Measurements from ENCODE around the gene ABLIM1.

ABLIM1 gene

DNA sequence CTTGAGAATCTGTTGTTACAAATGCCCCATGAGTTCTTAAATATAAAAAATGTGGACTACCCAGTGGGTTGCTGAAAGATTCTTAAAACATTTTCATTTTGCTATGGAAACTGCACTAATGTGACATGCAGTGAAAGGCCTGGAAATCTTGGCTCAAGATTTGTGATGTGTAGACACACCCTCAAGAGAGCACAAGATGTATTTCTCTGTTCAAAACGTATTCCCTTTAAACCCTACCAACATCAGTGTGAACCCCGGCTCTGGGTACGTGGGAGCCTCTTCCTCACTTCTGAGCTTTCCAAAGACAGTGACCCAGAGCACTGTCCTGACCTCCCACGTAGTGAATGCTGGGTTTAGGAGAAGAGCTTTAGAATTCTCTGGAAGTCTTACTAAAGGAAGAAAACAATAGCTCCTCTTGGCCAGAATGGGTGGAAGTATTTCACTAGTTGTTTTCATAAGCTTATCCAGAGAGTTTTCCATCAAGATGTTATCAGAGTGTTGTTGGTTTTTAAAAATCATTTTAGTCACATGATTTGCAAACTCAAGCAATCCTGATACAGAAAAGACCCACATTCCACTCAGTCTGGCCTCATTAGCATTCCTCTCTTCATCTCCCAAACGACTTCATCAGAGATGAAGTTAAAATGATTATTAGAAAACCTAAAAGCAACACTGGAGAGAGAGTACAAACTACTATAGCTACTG, 172.2 kb downstream of the ABLIM1 start:
- TF ChIP-seq EP300 (IDR thresholded peaks at IDR 0.05; ENCODE audit: borderline replicate concordance) (no peak), TCF12 (IDR thresholded peaks at IDR 0.05; ENCODE audit: low read depth) (no peak), ZBTB7A (IDR thresholded peaks at IDR 0.05; ENCODE audit: low read depth) (no peak), CEBPB (IDR thresholded peaks at IDR 0.05) (no peak), TAF1 (IDR thresholded peaks at IDR 0.05; ENCODE audit: low read depth) (no peak), EGR1 (IDR thresholded peaks at IDR 0.05) (no peak), CREB1 (IDR thresholded peaks at IDR 0.05; ENCODE audit: low read depth) (no peak), RAD21 (IDR thresholded peaks at IDR 0.05; ENCODE audit: low read depth) (no peak)
- TF ChIP-seq, protein P1, sequence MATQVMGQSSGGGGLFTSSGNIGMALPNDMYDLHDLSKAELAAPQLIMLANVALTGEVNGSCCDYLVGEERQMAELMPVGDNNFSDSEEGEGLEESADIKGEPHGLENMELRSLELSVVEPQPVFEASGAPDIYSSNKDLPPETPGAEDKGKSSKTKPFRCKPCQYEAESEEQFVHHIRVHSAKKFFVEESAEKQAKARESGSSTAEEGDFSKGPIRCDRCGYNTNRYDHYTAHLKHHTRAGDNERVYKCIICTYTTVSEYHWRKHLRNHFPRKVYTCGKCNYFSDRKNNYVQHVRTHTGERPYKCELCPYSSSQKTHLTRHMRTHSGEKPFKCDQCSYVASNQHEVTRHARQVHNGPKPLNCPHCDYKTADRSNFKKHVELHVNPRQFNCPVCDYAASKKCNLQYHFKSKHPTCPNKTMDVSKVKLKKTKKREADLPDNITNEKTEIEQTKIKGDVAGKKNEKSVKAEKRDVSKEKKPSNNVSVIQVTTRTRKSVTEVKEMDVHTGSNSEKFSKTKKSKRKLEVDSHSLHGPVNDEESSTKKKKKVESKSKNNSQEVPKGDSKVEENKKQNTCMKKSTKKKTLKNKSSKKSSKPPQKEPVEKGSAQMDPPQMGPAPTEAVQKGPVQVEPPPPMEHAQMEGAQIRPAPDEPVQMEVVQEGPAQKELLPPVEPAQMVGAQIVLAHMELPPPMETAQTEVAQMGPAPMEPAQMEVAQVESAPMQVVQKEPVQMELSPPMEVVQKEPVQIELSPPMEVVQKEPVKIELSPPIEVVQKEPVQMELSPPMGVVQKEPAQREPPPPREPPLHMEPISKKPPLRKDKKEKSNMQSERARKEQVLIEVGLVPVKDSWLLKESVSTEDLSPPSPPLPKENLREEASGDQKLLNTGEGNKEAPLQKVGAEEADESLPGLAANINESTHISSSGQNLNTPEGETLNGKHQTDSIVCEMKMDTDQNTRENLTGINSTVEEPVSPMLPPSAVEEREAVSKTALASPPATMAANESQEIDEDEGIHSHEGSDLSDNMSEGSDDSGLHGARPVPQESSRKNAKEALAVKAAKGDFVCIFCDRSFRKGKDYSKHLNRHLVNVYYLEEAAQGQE (IDR thresholded peaks at IDR 0.05; ENCODE audit: low read depth): no peak
- TF ChIP-seq, protein P2, sequence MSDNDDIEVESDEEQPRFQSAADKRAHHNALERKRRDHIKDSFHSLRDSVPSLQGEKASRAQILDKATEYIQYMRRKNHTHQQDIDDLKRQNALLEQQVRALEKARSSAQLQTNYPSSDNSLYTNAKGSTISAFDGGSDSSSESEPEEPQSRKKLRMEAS (IDR thresholded peaks at IDR 0.05): no peak

DNA sequence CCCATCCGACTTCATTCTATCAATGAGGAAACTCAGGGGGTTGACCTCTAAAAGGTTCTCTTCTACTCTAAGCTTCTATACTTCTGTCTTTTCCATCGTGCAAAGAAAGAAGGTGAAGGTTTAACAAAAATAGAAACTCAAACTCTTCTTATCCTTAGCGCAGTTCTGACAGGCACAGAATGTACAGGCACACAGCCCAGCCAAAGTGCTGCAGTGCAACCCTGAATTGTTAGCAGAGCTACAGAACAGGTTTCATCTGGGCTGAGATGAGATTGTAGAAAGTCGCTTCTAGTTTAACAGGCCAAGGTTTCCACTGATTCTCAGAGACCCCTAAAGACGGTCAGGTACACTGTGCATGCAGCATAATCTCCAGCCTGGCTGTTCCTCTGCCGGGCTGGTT, 174.5 kb downstream of the ABLIM1 start:
- TF ChIP-seq CREB1 (IDR thresholded peaks at IDR 0.05; ENCODE audit: low read depth): no peak

DNA sequence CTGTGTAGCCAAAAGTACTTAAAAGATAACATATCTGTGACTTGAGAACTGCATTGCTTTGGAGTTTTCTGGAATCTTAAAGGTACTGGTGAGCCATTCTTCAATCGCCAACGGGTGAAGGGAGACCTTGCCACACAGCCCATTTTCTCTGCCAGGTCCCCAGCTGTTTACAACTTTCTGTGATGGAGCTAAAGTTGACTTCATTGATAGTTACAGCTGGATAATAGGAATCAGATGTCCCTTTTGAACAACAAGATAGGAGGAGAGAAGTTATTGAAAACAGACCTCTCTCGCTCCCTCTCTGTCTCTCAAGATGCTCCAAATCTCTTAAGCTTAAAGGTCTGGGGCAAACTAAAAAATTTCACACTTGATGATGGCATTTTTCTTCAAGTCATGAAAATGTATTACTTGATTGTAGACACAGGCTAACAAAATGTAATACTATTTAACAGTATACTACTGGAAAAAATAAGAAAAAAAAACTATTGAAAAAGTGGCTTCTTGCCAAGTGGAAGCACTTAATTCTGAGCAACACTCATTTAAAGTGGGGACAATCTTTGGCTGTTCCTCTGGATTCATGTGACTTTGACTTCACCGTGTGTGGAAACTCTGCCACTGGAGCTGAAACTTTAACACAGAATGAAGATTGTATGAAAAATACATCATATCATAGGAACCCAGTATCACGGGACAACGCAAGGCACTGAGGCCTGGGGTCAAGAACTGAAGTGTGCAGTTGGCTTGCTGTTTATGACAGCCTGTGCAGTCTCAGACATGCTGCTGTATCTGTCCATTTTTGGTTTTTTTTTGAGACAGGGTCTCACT, 175.4 kb downstream of the ABLIM1 start:
- TF ChIP-seq TCF12 (IDR thresholded peaks at IDR 0.05; ENCODE audit: low read depth): no peak
- no peak for TF ChIP-seq YY1 (IDR thresholded peaks at IDR 0.05; ENCODE audit: low read depth)
- TF ChIP-seq, protein P3, sequence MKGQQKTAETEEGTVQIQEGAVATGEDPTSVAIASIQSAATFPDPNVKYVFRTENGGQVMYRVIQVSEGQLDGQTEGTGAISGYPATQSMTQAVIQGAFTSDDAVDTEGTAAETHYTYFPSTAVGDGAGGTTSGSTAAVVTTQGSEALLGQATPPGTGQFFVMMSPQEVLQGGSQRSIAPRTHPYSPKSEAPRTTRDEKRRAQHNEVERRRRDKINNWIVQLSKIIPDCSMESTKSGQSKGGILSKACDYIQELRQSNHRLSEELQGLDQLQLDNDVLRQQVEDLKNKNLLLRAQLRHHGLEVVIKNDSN (IDR thresholded peaks at IDR 0.05): no peak
- TF ChIP-seq CEBPB (IDR thresholded peaks at IDR 0.05): no peak

DNA sequence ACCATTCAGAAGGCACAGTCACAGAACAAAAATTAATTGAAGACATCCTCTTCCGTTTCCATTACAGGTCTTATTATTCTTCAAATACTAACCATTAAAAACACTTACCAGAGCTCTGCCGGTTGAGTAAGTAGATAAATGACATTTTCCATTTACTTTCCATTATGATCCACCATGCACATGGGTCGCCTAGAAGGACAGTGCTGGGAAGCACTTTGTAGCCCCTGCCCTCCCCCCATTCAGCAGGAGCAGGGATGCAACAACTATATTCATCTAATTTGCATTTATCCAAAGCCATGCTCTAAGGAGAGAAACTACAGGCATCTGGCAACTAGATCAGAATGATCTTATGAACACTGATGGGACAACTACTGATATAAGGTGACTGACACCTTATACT, 177.0 kb downstream of the ABLIM1 start:
- TF ChIP-seq RAD21 (IDR thresholded peaks at IDR 0.05; ENCODE audit: low read depth) (no peak), EP300 (IDR thresholded peaks at IDR 0.05; ENCODE audit: borderline replicate concordance) (no peak), CREB1 (IDR thresholded peaks at IDR 0.05; ENCODE audit: low read depth) (no peak), ZBTB7A (IDR thresholded peaks at IDR 0.05; ENCODE audit: low read depth) (no peak), TCF12 (IDR thresholded peaks at IDR 0.05; ENCODE audit: low read depth) (no peak), CEBPB (IDR thresholded peaks at IDR 0.05) (no peak), NFIC (IDR thresholded peaks at IDR 0.05) (no peak), YY1 (IDR thresholded peaks at IDR 0.05; ENCODE audit: low read depth) (no peak), TAF1 (IDR thresholded peaks at IDR 0.05; ENCODE audit: low read depth) (no peak), TEAD4 (IDR thresholded peaks at IDR 0.05) (no peak), EGR1 (IDR thresholded peaks at IDR 0.05) (no peak), FOXM1 (IDR thresholded peaks at IDR 0.05; ENCODE audit: borderline replicate concordance, low read depth) (no peak)
- TF ChIP-seq, protein P1 (IDR thresholded peaks at IDR 0.05; ENCODE audit: low read depth): no peak
- TF ChIP-seq, protein P2 (IDR thresholded peaks at IDR 0.05): no peak
- TF ChIP-seq, protein P3 (IDR thresholded peaks at IDR 0.05): no peak

DNA sequence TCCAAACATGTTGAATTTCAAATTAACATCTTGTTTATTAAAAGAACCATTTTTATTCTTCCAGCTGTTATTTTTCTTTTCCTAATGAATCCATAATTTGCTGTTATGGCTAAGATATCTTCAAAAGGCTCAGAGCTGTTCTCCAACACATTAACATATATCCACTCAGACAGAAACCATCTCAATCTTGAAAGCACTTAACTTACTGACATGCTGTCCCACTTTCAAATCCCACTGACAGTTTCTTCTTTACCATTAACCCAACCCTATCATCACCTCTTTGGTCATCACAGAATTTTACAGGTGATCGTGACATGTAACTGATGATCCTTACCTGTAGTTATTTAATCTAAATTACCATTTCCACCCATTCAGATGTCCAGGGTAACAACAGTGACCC, 178.2 kb downstream of the ABLIM1 start:
- TF ChIP-seq YY1 (IDR thresholded peaks at IDR 0.05; ENCODE audit: low read depth): no peak
- TF ChIP-seq EP300 (IDR thresholded peaks at IDR 0.05; ENCODE audit: borderline replicate concordance): no peak
- no peak for TF ChIP-seq FOXM1 (IDR thresholded peaks at IDR 0.05; ENCODE audit: borderline replicate concordance, low read depth)
- TF ChIP-seq CEBPB (IDR thresholded peaks at IDR 0.05): no peak

DNA sequence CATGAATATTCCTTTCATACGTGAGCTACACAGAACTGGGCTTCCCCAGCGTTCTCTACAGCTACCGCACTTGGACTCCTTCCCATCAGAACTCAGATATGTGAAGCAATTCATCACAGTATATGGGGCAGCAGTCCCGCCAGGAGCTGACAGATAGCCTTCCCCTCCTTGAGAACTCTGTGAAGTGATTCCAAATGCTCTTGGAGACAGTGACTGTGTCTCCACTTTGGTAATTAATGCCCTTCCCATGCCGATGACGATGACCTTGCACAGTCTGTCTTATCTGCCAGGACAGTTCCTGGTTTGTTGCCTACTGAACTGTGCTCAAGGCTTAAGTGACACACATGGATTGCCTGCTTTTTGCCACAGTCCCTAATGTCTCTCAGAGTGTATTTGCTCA, 178.8 kb downstream of the ABLIM1 start:
- TF ChIP-seq, protein P3 (IDR thresholded peaks at IDR 0.05): no peak
- TF ChIP-seq, protein P1 (IDR thresholded peaks at IDR 0.05; ENCODE audit: low read depth): no peak
- TF ChIP-seq, protein P2 (IDR thresholded peaks at IDR 0.05): no peak
- no peak for TF ChIP-seq FOXM1 (IDR thresholded peaks at IDR 0.05; ENCODE audit: borderline replicate concordance, low read depth)
- TF ChIP-seq CEBPB (IDR thresholded peaks at IDR 0.05): no peak
- TF ChIP-seq ZBTB7A (IDR thresholded peaks at IDR 0.05; ENCODE audit: low read depth): no peak
- TF ChIP-seq YY1 (IDR thresholded peaks at IDR 0.05; ENCODE audit: low read depth): no peak
- TF ChIP-seq EGR1 (IDR thresholded peaks at IDR 0.05): no peak
- TF ChIP-seq CREB1 (IDR thresholded peaks at IDR 0.05; ENCODE audit: low read depth): no peak
- no peak for TF ChIP-seq NFIC (IDR thresholded peaks at IDR 0.05)
- TF ChIP-seq TEAD4 (IDR thresholded peaks at IDR 0.05): no peak
- TF ChIP-seq TCF12 (IDR thresholded peaks at IDR 0.05; ENCODE audit: low read depth): no peak
- no peak for TF ChIP-seq RAD21 (IDR thresholded peaks at IDR 0.05; ENCODE audit: low read depth)
- no peak for TF ChIP-seq TAF1 (IDR thresholded peaks at IDR 0.05; ENCODE audit: low read depth)
- no peak for TF ChIP-seq EP300 (IDR thresholded peaks at IDR 0.05; ENCODE audit: borderline replicate concordance)

All from Ishikawa (cell line).